Fibroblast of villous mesenchyme (primary cell): Measurements from ENCODE around the gene PARP15. TPM values are rescaled to one million over a fixed set of nuclear protein-coding genes. Genes with fewer than 3 reads are reported as not detected.
A peak's percentile ranks its signal among the peaks of the same experiment; 100 is the strongest.

Experiments used
- DNase-seq: peaks from one replicate; pipeline ENCODE4 v3.0.0-alpha.2; 2010; ENCODE audit warnings: low read depth
- H3K4me3 ChIP-seq: 2 replicates; pipeline ENCODE4 v1.5.1; 2011; ENCODE audit warnings: low read depth, mild to moderate bottlenecking, low read length
- CTCF ChIP-seq: IDR thresholded peaks from 2 replicates; pipeline ENCODE4 v1.5.1; 2012; ENCODE audit warnings: low read depth, mild to moderate bottlenecking, low read length; ENCODE audit not compliant: insufficient read depth
- total RNA-seq: library from RNA; depleted of rRNA; stranded (reverse); fragments of >200 nt; gene quantifications from 2 replicates; pipeline ENCODE4 v1.2.3, GENCODE V29; 2012

PARP15 gene
- total RNA-seq, 1 donor: under 0.01 TPM

DNA sequence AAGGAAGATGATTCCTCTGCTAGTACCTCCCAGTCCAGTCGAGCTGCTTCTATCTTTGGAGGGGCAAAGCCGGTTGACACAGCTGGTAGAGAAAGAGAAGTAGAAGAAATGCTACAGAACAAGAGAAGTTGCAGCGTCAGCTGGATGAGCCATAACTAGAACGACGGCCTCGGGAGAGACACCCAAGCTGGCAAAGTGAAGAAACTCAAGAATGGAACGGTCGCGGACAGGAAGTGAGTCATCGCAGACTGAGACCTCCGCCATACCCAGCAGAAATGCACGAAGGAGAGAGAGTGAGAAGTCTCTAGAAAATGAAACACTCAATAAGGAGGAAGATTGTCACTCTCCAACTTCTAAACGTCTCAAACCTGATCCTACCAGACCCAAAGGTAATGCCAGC, 84.2 kb downstream of the PARP15 start:
- no peak overlapping the region for H3K4me3 ChIP-seq
- DNase-seq: peak; percentile 15
- TF ChIP-seq CTCF: no peak

DNA sequence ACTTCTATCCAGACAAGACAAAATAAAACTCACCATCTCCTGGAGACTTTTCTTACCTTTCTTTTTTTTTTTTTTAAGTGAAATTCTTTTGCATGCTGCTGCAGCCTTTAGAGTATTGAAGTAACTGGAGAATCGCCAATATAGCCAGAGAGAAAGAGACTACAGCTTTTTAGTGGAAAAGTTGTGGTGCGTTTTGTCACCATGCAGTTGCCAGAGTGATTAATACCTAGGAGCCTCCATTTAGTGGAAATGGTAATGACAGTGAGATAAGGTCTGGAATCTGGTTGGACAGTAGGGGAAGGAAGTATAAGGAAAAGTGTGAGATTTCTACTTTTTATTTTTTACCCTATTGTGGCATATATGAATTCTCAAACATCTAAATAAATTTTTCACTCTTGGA, 85.1 kb downstream of the PARP15 start:
- H3K4me3 ChIP-seq: no peak overlapping the region
- no peak for DNase-seq
- TF ChIP-seq CTCF: no peak

- DNase-seq: no peak
- no peak for TF ChIP-seq CTCF
Observed at GRCh38 chr3:122665226-122665786, 87.9 kb downstream of the PARP15 start.

GRCh38 chr3:122665881-122666280, 88.4 kb downstream of the PARP15 start:
- TF ChIP-seq CTCF: no peak
- H3K4me3 ChIP-seq: no peak overlapping the region
- no peak for DNase-seq

More at GRCh38 chr3:122665226-122665786, 87.9 kb downstream of the PARP15 start:
- H3K4me3 ChIP-seq: no peak overlapping the region

DNA sequence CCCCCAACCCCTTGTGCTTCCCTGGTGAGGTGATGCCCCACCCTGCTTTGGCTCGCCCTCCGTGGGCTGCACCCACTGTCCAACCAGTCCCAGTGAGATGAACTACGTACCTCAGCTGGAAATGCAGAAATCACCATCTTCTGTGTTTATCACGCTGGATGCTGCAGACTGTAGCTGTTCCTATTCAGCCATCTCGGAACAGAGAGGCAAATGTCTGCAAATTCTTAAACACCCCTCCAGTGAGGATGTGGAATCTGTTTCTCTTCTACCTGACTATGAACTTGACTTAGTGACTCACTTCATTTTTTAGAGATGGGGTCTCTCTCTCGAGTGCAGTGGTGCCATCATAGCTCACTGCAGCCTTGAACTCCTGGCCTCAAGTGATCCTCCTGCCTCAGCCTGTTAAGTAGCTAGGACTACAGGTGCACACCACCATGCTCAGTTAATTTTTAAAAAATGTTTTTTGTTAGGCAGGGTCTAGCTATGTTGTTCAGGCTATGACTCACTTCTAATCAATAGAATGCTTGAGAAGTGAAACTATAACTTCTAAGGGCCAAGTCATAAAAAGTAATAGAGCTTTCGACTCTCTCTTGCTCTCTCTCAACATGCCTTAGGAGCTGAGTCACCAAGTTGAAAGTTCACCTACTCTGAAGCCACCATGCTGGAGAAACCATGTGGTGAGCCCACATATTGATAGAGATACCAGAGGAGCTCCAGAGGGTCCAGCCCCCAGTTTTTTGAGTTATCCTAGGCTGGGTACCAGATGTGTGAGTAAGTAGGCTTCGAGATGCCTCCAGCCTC, 91.7 kb downstream of the PARP15 start:
- H3K4me3 ChIP-seq: no peak overlapping the region
- TF ChIP-seq CTCF: no peak
- peak; percentile 71 for DNase-seq

GRCh38 chr3:122671553-122671952, 94.1 kb downstream of the PARP15 start:
- TF ChIP-seq CTCF: no peak
- no peak for DNase-seq
- H3K4me3 ChIP-seq: no peak overlapping the region

- H3K4me3 ChIP-seq: no peak overlapping the region
- no peak for DNase-seq
- TF ChIP-seq CTCF: no peak
Observed at GRCh38 chr3:122674339-122674738, 96.9 kb downstream of the PARP15 start.
